K562 (cell line): ENCODE data around the gene RBP3. TPM values are rescaled to one million over a fixed set of nuclear protein-coding genes. Genes with fewer than 3 reads are reported as not detected.
A peak's percentile ranks its signal among the peaks of the same experiment; 100 is the strongest.

Experiments used
- ASH1L ChIP-seq: fragments of 450-650 bp; IDR thresholded peaks from 2 replicates; pipeline ENCODE4 v1.6.1; 2018; ENCODE audit warnings: borderline replicate concordance, mild to moderate bottlenecking, low read depth; ENCODE audit not compliant: partially characterized antibody
- ESRRB ChIP-seq: fragments of 250-450 bp; sonication (Bioruptor Pico); IDR thresholded peaks from 2 replicates; pipeline ENCODE4 v1.5.0; 2020; ENCODE audit warnings: mild to moderate bottlenecking, moderate library complexity, borderline replicate concordance
- FOXO4 ChIP-seq: fragments of 450-650 bp; formaldehyde crosslinking; IDR thresholded peaks from 2 replicates; pipeline ENCODE4 v1.4.0; 2020; ENCODE audit warnings: mild to moderate bottlenecking, moderate library complexity
- FOXP1 ChIP-seq: sonication (generic); formaldehyde crosslinking; IDR thresholded peaks from 2 replicates; pipeline ENCODE4 v1.8.0; 2022; ENCODE audit warnings: mild to moderate bottlenecking, missing genetic modification reagents
- MLLT1 ChIP-seq, 2 experiments: fragments of 450-650 bp; IDR thresholded peaks; 2 replicates each; pipeline ENCODE4 v1.6.1; 2016
- NR4A1 ChIP-seq, 2 experiments: fragments of 250-450 bp in 1 of 2; fragments of 450-650 bp in 1 of 2; sonication (Bioruptor Pico) in 1 of 2; IDR thresholded peaks; 2 replicates each; pipeline versions ENCODE4 v1.4.0 to v1.6.1; 2016 to 2020; ENCODE audit warnings: mild to moderate bottlenecking in 2 of 2, missing compliant biosample characterization in 1 of 2, missing genetic modification characterization in 1 of 2, moderate library complexity in 1 of 2
- PHF20 ChIP-seq: fragments of 450-650 bp; IDR thresholded peaks from 2 replicates; pipeline ENCODE4 v1.6.1; 2018; ENCODE audit not compliant: partially characterized antibody
- POLR3A ChIP-seq: IDR thresholded peaks from 2 replicates; pipeline ENCODE4 v1.6.1; 2011; ENCODE audit warnings: borderline replicate concordance, mild to moderate bottlenecking, moderate library complexity; ENCODE audit not compliant: insufficient read length, insufficient read depth; ENCODE audit errors: extremely low read depth
- SAFB2 ChIP-seq: fragments of 200-400 bp; formaldehyde crosslinking; IDR thresholded peaks from 2 replicates; pipeline ENCODE4 v1.6.1; 2018; ENCODE audit warnings: borderline replicate concordance, low read length, low read depth, moderate library complexity; ENCODE audit not compliant: severe bottlenecking
- SFPQ ChIP-seq: fragments of 200-400 bp; formaldehyde crosslinking; IDR thresholded peaks from 2 replicates; pipeline ENCODE4 v1.6.1; 2017; ENCODE audit warnings: mild to moderate bottlenecking, low read depth, low read length, moderate library complexity
- ZBTB11 ChIP-seq, 3 experiments: fragments of 200-800 bp in 1 of 3; fragments of 250-450 bp in 1 of 3; fragments of 450-650 bp in 1 of 3; sonication (Bioruptor Pico) in 1 of 3; sonication (Bioruptor generic) in 1 of 3; formaldehyde crosslinking in 1 of 3; IDR thresholded peaks; 2 replicates each; pipeline versions ENCODE4 v1.6.1 to v1.8.0; 2016 to 2022; ENCODE audit warnings: mild to moderate bottlenecking in 2 of 3, missing genetic modification characterization in 2 of 3, missing compliant biosample characterization in 1 of 3, moderate library complexity in 1 of 3
- ZFX ChIP-seq: sonication (generic); formaldehyde crosslinking; IDR thresholded peaks from 2 replicates; pipeline ENCODE4 v1.8.0; 2022; ENCODE audit warnings: mild to moderate bottlenecking, missing genetic modification reagents, moderate library complexity
- ZNF354B ChIP-seq: fragments of 250-450 bp; sonication (Bioruptor Pico); IDR thresholded peaks from 2 replicates; pipeline ENCODE4 v1.4.0; 2020
- ZNF431 ChIP-seq: sonication (generic); formaldehyde crosslinking; IDR thresholded peaks from 2 replicates; pipeline ENCODE4 v1.8.0; 2022; ENCODE audit warnings: mild to moderate bottlenecking, missing genetic modification reagents
- ZNF511 ChIP-seq: sonication (generic); formaldehyde crosslinking; IDR thresholded peaks from 2 replicates; pipeline ENCODE4 v1.8.0; 2022; ENCODE audit warnings: mild to moderate bottlenecking, missing genetic modification reagents
- ZNF780A ChIP-seq: fragments of 250-450 bp; sonication (Bioruptor Pico); IDR thresholded peaks from 2 replicates; pipeline ENCODE4 v1.5.0; 2021; ENCODE audit warnings: mild to moderate bottlenecking
- polyA plus RNA-seq, 8 experiments: library from polyadenylated mRNA; depleted of rRNA in 4 of 8; stranded (reverse) in 5 of 8; unstranded in 3 of 8; fragments of >200 nt; fragmentation: Nextera tagmentation in 2 of 8; fragmentation: Illumina TruSeq in 1 of 8; extraction: Ambion mirVana in 2 of 8; extraction: Trizol in 1 of 8; gene quantifications; 2 replicates each; pipeline versions ENCODE4 v1.2.1 to v1.2.3, GENCODE V29; 2011 to 2014; ENCODE audit warnings: inconsistent platforms in 1 of 8, missing spikeins in 1 of 8
- total RNA-seq, 7 experiments: library from RNA; depleted of rRNA in 6 of 7; stranded (reverse); fragments of >200 nt in 6 of 7; fragmentation: Illumina TruSeq in 2 of 7; extraction: Trizol in 2 of 7; gene quantifications; 2 replicates each; pipeline versions ENCODE4 v1.2.1 to v1.2.3, GENCODE V29; 2011 to 2021; ENCODE audit warnings: low replicate concordance in 1 of 7

The RBP3 gene
- total and polyA plus RNA-seq, 9 of the 15 experiments (the other 6 are each of a cell fraction or from before 2014, with no cell fraction given), result not detected

- TF ChIP-seq FOXO4 (CRISPR knock-in tag) (no peak), FOXP1 (CRISPR knock-in tag) (no peak), ZBTB11 (CRISPR knock-in tag; IDR thresholded peaks at IDR 0.05) (0 out of 6 replicates have a peak, but pooled peaks of 1 of the 3 experiments have one; percentile 14), ZNF780A (CRISPR knock-in tag) (no peak), ASH1L (no peak), ZNF354B (no peak), PHF20 (no peak), ZNF511 (no peak), ESRRB (CRISPR knock-in tag) (no peak), MLLT1 (IDR thresholded peaks at IDR 0.05) (no peak), NR4A1 (CRISPR knock-in tag; IDR thresholded peaks at IDR 0.05) (no peak), NR4A1 (tag; IDR thresholded peaks at IDR 0.05) (no peak), SFPQ (no peak), POLR3A (no peak), SAFB2 (no peak), ZNF431 (CRISPR knock-in tag) (no peak), ZFX (CRISPR knock-in tag) (no peak; the same call in 1 of the 2 replicates)
Observed at GRCh38 chr10:47326306-47326926, 21.7 kb upstream of the RBP3 start (continued).
